Ishikawa (cell line): ENCODE data around the gene BMF.
A peak's percentile ranks its signal among the peaks of the same experiment; 100 is the strongest.

Experiments used
- CEBPB ChIP-seq: IDR thresholded peaks from 2 replicates; pipeline ENCODE4 v1.6.1; 2012
- CREB1 ChIP-seq: IDR thresholded peaks from 2 replicates; pipeline ENCODE4 v1.6.1; 2012; ENCODE audit warnings: low read depth
- EGR1 ChIP-seq: IDR thresholded peaks from 2 replicates; pipeline ENCODE4 v1.6.1; 2012
- EP300 ChIP-seq: IDR thresholded peaks from 2 replicates; pipeline ENCODE4 v1.6.1; 2012; ENCODE audit warnings: borderline replicate concordance
- FOXM1 ChIP-seq: IDR thresholded peaks from 2 replicates; pipeline ENCODE4 v1.6.1; 2012; ENCODE audit warnings: low read depth, borderline replicate concordance
- MAX ChIP-seq: IDR thresholded peaks from 2 replicates; pipeline ENCODE4 v1.6.1; 2012
- NFIC ChIP-seq: IDR thresholded peaks from 2 replicates; pipeline ENCODE4 v1.6.1; 2012
- RAD21 ChIP-seq: IDR thresholded peaks from 2 replicates; pipeline ENCODE4 v1.6.1; 2012; ENCODE audit warnings: low read depth
- REST ChIP-seq: IDR thresholded peaks from 2 replicates; pipeline ENCODE4 v1.6.1; 2012; ENCODE audit warnings: low read depth, mild to moderate bottlenecking
- TAF1 ChIP-seq: IDR thresholded peaks from 2 replicates; pipeline ENCODE4 v1.6.1; 2012; ENCODE audit warnings: low read depth, mild to moderate bottlenecking
- TCF12 ChIP-seq: IDR thresholded peaks from 2 replicates; pipeline ENCODE4 v1.6.1; 2012; ENCODE audit warnings: low read depth
- TEAD4 ChIP-seq: IDR thresholded peaks from 2 replicates; pipeline ENCODE4 v1.6.1; 2012
- USF1 ChIP-seq: IDR thresholded peaks from 2 replicates; pipeline ENCODE4 v1.6.1; 2012
- YY1 ChIP-seq: IDR thresholded peaks from 2 replicates; pipeline ENCODE4 v1.6.1; 2012; ENCODE audit warnings: low read depth
- ZBTB7A ChIP-seq: IDR thresholded peaks from 2 replicates; pipeline ENCODE4 v1.6.1; 2012; ENCODE audit warnings: low read depth

The BMF gene

DNA sequence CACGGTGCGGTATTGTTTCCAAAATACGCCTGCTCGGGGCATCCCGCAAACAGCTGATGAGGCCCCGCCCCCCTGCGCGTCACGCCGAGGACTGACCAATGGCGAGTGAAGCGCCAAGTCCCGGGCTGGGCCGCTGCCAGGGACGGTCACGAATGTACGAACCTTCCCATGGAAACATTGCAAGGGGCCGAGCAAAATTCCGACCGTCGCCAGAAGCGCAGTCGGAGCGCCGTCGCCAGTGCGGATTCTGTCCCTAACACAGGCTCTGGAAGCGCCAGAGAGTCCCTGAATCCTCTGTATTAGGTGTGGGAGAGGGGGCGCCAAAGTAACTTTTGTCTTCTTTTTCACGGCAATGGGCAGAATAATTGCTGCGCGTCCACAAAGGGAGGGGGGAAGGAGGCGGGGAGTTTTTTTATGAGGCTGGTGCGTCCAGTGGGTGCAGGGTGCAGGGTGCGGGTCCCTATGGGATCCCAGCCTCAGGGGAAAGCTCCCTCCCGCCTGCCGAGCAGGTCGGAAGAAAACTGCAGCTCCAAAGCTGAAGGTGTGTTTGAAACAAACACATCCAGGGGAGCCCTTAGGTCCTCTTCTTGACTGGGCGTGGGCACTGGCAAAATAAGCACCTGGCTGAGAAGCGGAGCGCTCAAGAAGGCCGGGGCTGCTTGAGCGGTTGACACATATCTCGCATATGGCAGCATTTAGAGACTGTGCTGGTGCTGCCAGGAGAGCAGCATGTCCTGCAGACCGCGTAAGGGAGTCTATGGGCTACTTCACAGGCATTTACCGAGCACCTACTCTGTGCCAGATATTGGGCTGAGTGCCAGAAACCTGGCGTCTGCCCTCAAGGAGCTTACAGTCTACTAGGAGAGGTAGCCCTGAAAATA, at the start of gene BMF:
Gene BMF, minus strand, starts transcription at position 25 of the 881 bp plus-strand sequence. CDS start 2,793 bp downstream, outside the sequence.
- peak; percentile 72; the same call in 1 of the 2 replicates for TF ChIP-seq MAX
- TF ChIP-seq YY1 = peak; percentile 74; the same call in 1 of the 2 replicates
- TF ChIP-seq FOXM1 = 0 out of 2 replicates have a peak, but pooled peaks have one; percentile 12
- TF ChIP-seq EGR1 = peak; percentile 22; the same call in 1 of the 2 replicates
- TF ChIP-seq REST = no peak
- no peak for TF ChIP-seq CEBPB
- peak; percentile 67; the same call in 1 of the 2 replicates for TF ChIP-seq TCF12
- no peak; the same call in 1 of the 2 replicates for TF ChIP-seq USF1
- peak; percentile 91 for TF ChIP-seq NFIC
- peak; percentile 64 for TF ChIP-seq CREB1
- TF ChIP-seq TEAD4 = peak; percentile 76
- peak; percentile 64; the same call in 1 of the 2 replicates for TF ChIP-seq ZBTB7A
- peak; percentile 39 for TF ChIP-seq RAD21

DNA sequence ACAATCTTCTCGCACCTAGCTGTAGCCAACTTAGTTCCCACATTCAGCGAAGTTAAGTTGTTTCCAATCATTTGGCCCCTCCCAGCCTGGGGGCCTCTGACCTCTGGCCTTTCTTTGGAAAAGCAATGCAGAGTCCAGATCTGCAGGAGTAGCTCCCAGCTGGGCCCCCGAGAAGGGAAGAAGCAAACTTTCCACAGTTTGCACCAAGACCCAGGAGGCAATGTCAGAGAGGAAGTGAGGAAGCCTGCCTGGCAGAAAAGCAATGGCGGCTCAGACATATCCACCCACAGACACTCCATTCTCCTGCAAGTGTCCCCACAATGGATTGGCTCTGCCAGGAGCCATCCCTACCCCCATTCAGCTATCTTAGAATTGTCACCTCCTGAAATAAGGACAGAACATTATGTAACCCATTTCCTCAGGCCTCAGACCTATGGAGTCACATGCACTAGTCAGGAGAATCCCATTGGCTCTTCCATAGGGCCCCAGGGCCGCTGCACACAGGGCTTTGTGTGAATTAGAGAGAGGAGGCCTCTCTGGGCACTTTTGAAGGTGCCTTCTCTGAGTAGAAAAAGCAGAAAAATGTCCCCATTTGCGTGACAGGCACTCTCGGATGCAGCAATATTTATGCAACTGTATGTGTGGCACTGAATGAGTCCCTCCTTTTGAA, 49.2 kb upstream of the BMF start:
- TF ChIP-seq NFIC = no peak
- no peak for TF ChIP-seq TEAD4
- no peak for TF ChIP-seq CEBPB
- no peak for TF ChIP-seq EGR1
- TF ChIP-seq TCF12 = no peak
- TF ChIP-seq CREB1 = no peak
- TF ChIP-seq TAF1 = no peak
- no peak for TF ChIP-seq USF1
- no peak for TF ChIP-seq EP300
- TF ChIP-seq REST = no peak

GRCh38 chr15:40155270-40155910, 46.7 kb upstream of the BMF start:
- peak; percentile 11; the same call in 1 of the 2 replicates for TF ChIP-seq RAD21
- peak; percentile 78 for TF ChIP-seq NFIC
- TF ChIP-seq MAX = peak; percentile 33; the same call in 1 of the 2 replicates
- TF ChIP-seq YY1 = no peak
- peak; percentile 84 for TF ChIP-seq TCF12
- no peak; the same call in 1 of the 2 replicates for TF ChIP-seq EP300

DNA sequence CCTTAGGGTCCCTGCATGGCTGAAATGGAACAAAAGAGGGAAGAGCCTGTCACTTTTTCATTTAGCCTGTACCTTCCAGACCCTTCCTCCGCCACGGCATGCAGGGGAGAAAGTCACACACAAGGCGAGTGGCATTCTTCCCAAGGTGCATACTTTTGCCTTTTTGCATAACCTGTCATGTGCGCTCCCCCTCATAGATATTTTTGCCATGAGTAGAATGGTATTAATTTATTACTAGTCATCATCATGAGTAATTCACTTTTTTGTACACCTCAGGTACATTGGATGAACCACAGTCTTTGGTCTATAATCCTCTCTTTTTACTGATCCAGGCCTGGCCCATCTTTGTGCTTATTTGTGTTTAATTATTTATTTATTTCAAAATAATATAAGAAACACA, 43.3 kb upstream of the BMF start:
- no peak for TF ChIP-seq FOXM1
- no peak for TF ChIP-seq TCF12
- no peak for TF ChIP-seq NFIC
- TF ChIP-seq MAX = no peak
- TF ChIP-seq YY1 = no peak
- no peak for TF ChIP-seq TAF1
- no peak for TF ChIP-seq EP300
- no peak for TF ChIP-seq TEAD4
- TF ChIP-seq CREB1 = no peak
- no peak for TF ChIP-seq RAD21
- TF ChIP-seq ZBTB7A = no peak
- TF ChIP-seq REST = no peak
- TF ChIP-seq USF1 = no peak
- no peak for TF ChIP-seq CEBPB
- TF ChIP-seq EGR1 = no peak
